BLaER1 (cell line): ENCODE measurements around the gene PTPRM.

ENCODE experiments used
- H3K27ac ChIP-seq: shearing (Covaris generic); formaldehyde crosslinking; 2 replicates; pipeline ENCODE4 v1.8.1; 2022
- H3K27me3 ChIP-seq: shearing (Covaris generic); formaldehyde crosslinking; 2 replicates; pipeline ENCODE4 v1.8.1; 2022
- H3K36me3 ChIP-seq: shearing (Covaris generic); formaldehyde crosslinking; 2 replicates; pipeline ENCODE4 v1.8.1; 2022
- H3K4me1 ChIP-seq: shearing (Covaris generic); formaldehyde crosslinking; 2 replicates; pipeline ENCODE4 v1.8.1; 2022
- H3K4me2 ChIP-seq: shearing (Covaris generic); formaldehyde crosslinking; 2 replicates; pipeline ENCODE4 v1.8.1; 2022
- H3K4me3 ChIP-seq: shearing (Covaris generic); formaldehyde crosslinking; 2 replicates; pipeline ENCODE4 v1.8.1; 2022
- H3K9ac ChIP-seq: shearing (Covaris generic); formaldehyde crosslinking; 2 replicates; pipeline ENCODE4 v1.8.1; 2022
- H3K9me3 ChIP-seq: shearing (Covaris generic); formaldehyde crosslinking; 2 replicates; pipeline ENCODE4 v1.8.1; 2022
- H4K20me1 ChIP-seq: shearing (Covaris generic); formaldehyde crosslinking; 2 replicates; pipeline ENCODE4 v1.8.1; 2022
- Cebpa-rat ChIP-seq: shearing (Covaris generic); IDR thresholded peaks from 2 replicates; pipeline ENCODE4 v1.8.1; 2022

Gene PTPRM

GRCh38 chr18:7565677-7566076, 1.4 kb upstream of the PTPRM start:
- Histone ChIP-seq H3K4me2 (no peak overlapping the region), H3K4me1 (peaks cover 14% of the 10 kb centered on the region; the same call in 1 of the 2 replicates), H4K20me1 (peaks cover 17% of the 10 kb centered on the region), H3K9ac (no peak overlapping the region), H3K36me3 (no peaks in the 10 kb centered on the region), H3K27ac (no peak overlapping the region), H3K4me3 (no peak overlapping the region), H3K27me3 (peaks cover 61% of the 10 kb centered on the region), H3K9me3 (no peaks in the 10 kb centered on the region)
- no peak for TF ChIP-seq Cebpa-rat

DNA sequence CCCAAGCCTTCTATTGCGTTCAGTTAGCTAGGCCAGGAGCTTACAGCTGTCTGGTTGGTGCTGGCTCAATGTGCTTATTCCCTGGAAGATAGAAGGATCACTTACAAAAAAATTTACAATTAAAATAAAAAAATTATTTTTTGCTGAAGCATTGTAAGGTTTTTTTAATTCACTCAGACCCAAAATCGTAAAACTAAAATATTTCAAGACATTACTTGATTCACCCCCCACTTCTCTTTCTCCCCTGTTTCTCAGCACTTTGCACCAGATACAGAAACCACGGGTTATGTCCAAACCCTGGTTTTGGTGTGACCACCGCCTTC, 911 bp upstream of the PTPRM start:
- no peak overlapping the region for H3K27ac ChIP-seq
- peaks cover 17% of the 10 kb centered on the region for H4K20me1 ChIP-seq
- TF ChIP-seq Cebpa-rat: no peak
- peaks cover 14% of the 10 kb centered on the region; the same call in 1 of the 2 replicates for H3K4me1 ChIP-seq
- H3K9ac ChIP-seq: peak overlapping the region; percentile 65
- peak overlapping the region; percentile 82 for H3K4me3 ChIP-seq
- H3K4me2 ChIP-seq: peak overlapping the region; percentile 98
- no peaks in the 10 kb centered on the region for H3K9me3 ChIP-seq
- no peaks in the 10 kb centered on the region for H3K36me3 ChIP-seq
- peaks cover 62% of the 10 kb centered on the region for H3K27me3 ChIP-seq

- H3K4me3 ChIP-seq: peak overlapping the region; percentile 82
- peak overlapping the region; percentile 98 for H3K4me2 ChIP-seq
- H3K4me1 ChIP-seq: peaks cover 14% of the 10 kb centered on the region; the same call in 1 of the 2 replicates
- TF ChIP-seq Cebpa-rat: no peak
- H3K27ac ChIP-seq: no peak overlapping the region
- peaks cover 62% of the 10 kb centered on the region for H3K27me3 ChIP-seq
- peak overlapping the region; percentile 64 for H3K9ac ChIP-seq
- H4K20me1 ChIP-seq: peaks cover 17% of the 10 kb centered on the region
- H3K9me3 ChIP-seq: no peaks in the 10 kb centered on the region
- no peaks in the 10 kb centered on the region for H3K36me3 ChIP-seq
Observed at GRCh38 chr18:7567474-7568425, 634 bp downstream of the PTPRM start.

DNA sequence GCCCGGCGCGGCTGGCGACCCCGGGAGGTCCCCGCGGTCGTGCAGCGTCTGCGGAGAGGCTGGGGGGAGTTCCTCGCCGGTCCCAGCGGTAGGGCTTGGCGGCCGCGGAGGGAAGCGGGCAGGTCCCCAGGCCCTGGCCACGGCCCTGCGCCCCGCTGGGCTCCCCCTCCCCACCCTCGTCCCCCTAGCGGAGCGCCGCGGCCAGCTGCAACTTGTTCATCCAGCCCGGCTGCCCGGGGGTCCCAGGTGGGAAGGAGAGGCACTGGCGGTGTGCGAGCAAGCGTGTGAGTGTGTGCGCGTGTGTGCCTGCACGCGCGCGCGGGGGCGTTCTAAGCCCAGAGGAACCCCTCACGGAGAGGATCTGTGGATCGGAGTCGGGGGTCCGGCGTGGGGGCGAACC, 1.3 kb downstream of the PTPRM start:
- Histone ChIP-seq H4K20me1 (peaks cover 17% of the 10 kb centered on the region), H3K4me2 (peak overlapping the region; percentile 98), H3K36me3 (no peaks in the 10 kb centered on the region), H3K27me3 (peaks cover 62% of the 10 kb centered on the region), H3K4me3 (peak overlapping the region; percentile 82), H3K27ac (no peak overlapping the region), H3K9me3 (no peaks in the 10 kb centered on the region), H3K4me1 (peaks cover 14% of the 10 kb centered on the region; the same call in 1 of the 2 replicates), H3K9ac (peak overlapping the region; percentile 64; the same call in 1 of the 2 replicates)
- TF ChIP-seq Cebpa-rat: no peak

DNA sequence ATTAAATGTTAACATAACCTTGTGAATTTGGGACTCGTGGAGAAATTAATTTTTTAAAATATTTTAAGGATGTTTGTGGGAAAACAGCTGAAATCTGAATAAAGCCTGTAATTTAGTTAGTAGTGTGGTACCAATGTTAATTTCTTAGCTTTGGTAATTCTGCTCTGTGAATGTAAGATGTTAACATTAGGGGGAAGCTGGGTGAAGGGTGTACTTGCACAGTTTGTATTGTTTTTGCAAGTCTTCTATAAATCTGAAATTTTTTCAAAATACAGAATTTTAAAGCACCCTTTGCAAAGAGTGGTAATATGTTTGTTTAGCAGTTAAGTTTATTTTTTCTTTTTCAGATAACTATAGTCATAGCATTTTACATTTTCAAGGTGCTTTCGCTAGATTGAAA, 4.5 kb downstream of the PTPRM start:
- H3K4me2 ChIP-seq: no peak overlapping the region
- no peak for TF ChIP-seq Cebpa-rat
- H4K20me1 ChIP-seq: peaks cover 17% of the 10 kb centered on the region
- no peak overlapping the region for H3K27ac ChIP-seq
- no peak overlapping the region for H3K9ac ChIP-seq
- H3K4me1 ChIP-seq: peaks cover 14% of the 10 kb centered on the region; the same call in 1 of the 2 replicates
- H3K9me3 ChIP-seq: no peaks in the 10 kb centered on the region
- H3K4me3 ChIP-seq: no peak overlapping the region
- H3K36me3 ChIP-seq: no peaks in the 10 kb centered on the region
- peaks cover 40% of the 10 kb centered on the region for H3K27me3 ChIP-seq

DNA sequence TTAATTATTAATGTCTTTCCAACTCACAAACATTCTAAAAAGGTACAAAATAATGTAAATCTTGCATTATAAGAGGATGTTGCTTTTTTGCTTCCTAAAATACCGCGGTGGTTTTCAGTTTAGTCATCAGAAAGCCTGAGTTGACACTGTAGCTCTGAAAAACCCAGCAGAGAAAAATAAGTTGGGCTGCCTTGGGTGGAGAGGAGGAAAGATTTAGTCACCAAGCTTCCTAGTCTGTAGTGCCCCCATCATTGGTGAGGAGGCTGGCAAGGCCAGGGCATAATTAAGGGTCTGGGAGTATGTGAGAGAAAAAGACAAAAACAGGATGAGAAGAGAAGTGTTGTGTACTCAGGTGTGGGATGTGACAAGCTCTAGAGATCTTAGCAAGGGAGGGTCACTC, 5.7 kb downstream of the PTPRM start:
- H3K36me3 ChIP-seq: no peaks in the 10 kb centered on the region
- H3K9me3 ChIP-seq: no peaks in the 10 kb centered on the region
- peaks cover 11% of the 10 kb centered on the region; the same call in 1 of the 2 replicates for H3K4me1 ChIP-seq
- peaks cover 17% of the 10 kb centered on the region for H4K20me1 ChIP-seq
- H3K4me2 ChIP-seq: no peak overlapping the region
- H3K9ac ChIP-seq: no peak overlapping the region
- H3K4me3 ChIP-seq: no peak overlapping the region
- peaks cover 30% of the 10 kb centered on the region for H3K27me3 ChIP-seq
- no peak for TF ChIP-seq Cebpa-rat
- H3K27ac ChIP-seq: no peak overlapping the region

DNA sequence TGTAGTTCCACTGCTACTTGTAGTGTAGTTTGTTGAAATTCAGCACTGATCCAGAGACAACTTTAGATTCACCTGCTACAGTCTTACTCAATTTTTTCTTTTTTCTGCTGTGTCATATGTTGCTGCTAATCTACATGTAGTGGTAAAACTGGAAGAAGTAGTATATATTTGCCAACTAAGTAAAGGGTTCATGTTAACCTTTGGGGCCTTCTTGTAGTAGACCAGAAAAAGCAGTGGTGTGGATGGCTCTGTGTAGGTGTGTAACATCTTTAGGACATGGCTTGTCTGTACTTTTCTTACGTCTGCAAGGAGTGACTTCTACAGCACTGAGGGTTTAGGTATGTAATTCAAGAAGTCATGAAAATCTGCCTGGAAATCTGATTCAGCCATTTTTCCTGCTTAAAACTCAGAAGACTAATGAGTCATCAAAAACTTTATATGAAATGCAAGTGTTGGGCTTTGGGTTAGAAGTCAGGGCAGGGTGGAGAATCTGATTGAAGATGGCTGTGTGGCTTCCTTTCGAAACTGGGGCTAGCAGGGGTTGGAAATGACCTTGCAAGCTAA, 8.4 kb downstream of the PTPRM start:
- Histone ChIP-seq H4K20me1 (no peaks in the 10 kb centered on the region), H3K36me3 (no peaks in the 10 kb centered on the region), H3K9me3 (no peaks in the 10 kb centered on the region), H3K27me3 (peaks cover 3% of the 10 kb centered on the region; the same call in 1 of the 2 replicates), H3K4me3 (no peak overlapping the region), H3K4me1 (no peaks in the 10 kb centered on the region), H3K27ac (no peak overlapping the region), H3K4me2 (no peak overlapping the region), H3K9ac (no peak overlapping the region)
- TF ChIP-seq Cebpa-rat: no peak

DNA sequence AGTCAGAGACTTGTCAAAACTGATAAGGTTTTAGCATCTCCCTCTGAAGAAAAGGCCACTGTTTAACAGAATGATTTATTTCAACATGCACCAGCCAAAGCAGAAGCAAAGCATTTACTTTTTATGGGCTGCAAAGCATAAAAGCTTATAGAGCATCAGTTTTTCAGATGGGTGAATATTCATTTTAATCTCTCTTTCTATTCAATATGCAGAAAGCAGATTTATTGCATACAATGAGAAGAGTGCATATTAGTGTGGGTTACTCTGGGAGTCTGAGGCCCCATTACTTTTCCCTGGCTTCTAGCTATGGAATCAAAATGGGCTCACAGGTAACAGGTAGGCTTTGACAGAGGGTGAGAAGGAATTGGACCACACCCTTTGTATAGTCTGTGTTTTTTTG, 9.0 kb downstream of the PTPRM start:
- no peaks in the 10 kb centered on the region for H3K4me1 ChIP-seq
- no peak overlapping the region for H3K4me3 ChIP-seq
- no peaks in the 10 kb centered on the region; the same call in 1 of the 2 replicates for H3K27me3 ChIP-seq
- H3K4me2 ChIP-seq: no peak overlapping the region
- no peaks in the 10 kb centered on the region for H4K20me1 ChIP-seq
- H3K27ac ChIP-seq: no peak overlapping the region
- no peaks in the 10 kb centered on the region for H3K36me3 ChIP-seq
- no peak for TF ChIP-seq Cebpa-rat
- no peaks in the 10 kb centered on the region for H3K9me3 ChIP-seq
- no peak overlapping the region for H3K9ac ChIP-seq

- TF ChIP-seq Cebpa-rat: no peak
- Histone ChIP-seq H4K20me1 (no peaks in the 10 kb centered on the region), H3K4me1 (no peaks in the 10 kb centered on the region), H3K4me2 (no peak overlapping the region), H3K9ac (no peak overlapping the region), H3K27ac (no peak overlapping the region), H3K4me3 (no peak overlapping the region), H3K27me3 (no peaks in the 10 kb centered on the region), H3K9me3 (no peaks in the 10 kb centered on the region), H3K36me3 (no peaks in the 10 kb centered on the region)
Observed at GRCh38 chr18:7576685-7577084, 9.6 kb downstream of the PTPRM start.

GRCh38 chr18:7577706-7578105, 10.6 kb downstream of the PTPRM start:
- Histone ChIP-seq H4K20me1 (no peaks in the 10 kb centered on the region), H3K9ac (no peak overlapping the region), H3K4me3 (no peak overlapping the region), H3K4me2 (no peak overlapping the region), H3K27me3 (no peaks in the 10 kb centered on the region), H3K27ac (no peak overlapping the region), H3K36me3 (no peaks in the 10 kb centered on the region), H3K9me3 (no peaks in the 10 kb centered on the region), H3K4me1 (no peaks in the 10 kb centered on the region)
- TF ChIP-seq Cebpa-rat: no peak
